Ascending aorta (tissue), 2 donors: ENCODE data around the gene RTL3. TPM values are rescaled to one million over a fixed set of nuclear protein-coding genes. Genes with fewer than 3 reads are reported as not detected.

Experiments
- DNase-seq, 2 donors: peaks; one replicate each; pipeline ENCODE4 v3.0.0-alpha.2; 2019; ENCODE audit warnings: low spot score in 2 of 2
- H3K27ac ChIP-seq, 2 donors: fragments of 200-600 bp; sonication (generic); one replicate each; pipeline ENCODE4 v1.5.1; 2016 to 2017; ENCODE audit warnings: mild to moderate bottlenecking in 1 of 2
- H3K27me3 ChIP-seq: fragments of 200-600 bp; sonication (generic); one replicate; pipeline ENCODE4 v1.5.1; 2017
- H3K36me3 ChIP-seq, 2 donors: fragments of 200-600 bp; sonication (generic); one replicate each; pipeline ENCODE4 v1.5.1; 2016
- H3K4me1 ChIP-seq, 2 donors: fragments of 200-600 bp; sonication (generic); one replicate each; pipeline ENCODE4 v1.5.1; 2016 to 2017; ENCODE audit warnings: mild to moderate bottlenecking in 1 of 2
- H3K4me3 ChIP-seq, 2 donors: fragments of 200-600 bp; sonication (generic); one replicate each; pipeline ENCODE4 v1.5.1; 2016 to 2017; ENCODE audit warnings: mild to moderate bottlenecking in 1 of 2
- H3K9me3 ChIP-seq, 2 donors: fragments of 200-600 bp; sonication (generic); one replicate each; pipeline ENCODE4 v1.5.1; 2016
- intact Hi-C: fragments of 100-400 bp; cut with DNase I; formaldehyde crosslinking; loops from one replicate; pipeline ENCODE4 v1.15.1; 2023
- total RNA-seq: library from RNA; depleted of rRNA; stranded (reverse); fragments of >200 nt; gene quantifications from one replicate; pipeline ENCODE4 v1.1.0, GENCODE V29; 2016
- TF ChIP-seq, protein P1 (sequence below), 3 experiments: fragments of 200-600 bp in 2 of 3; fragments of 450-650 bp in 1 of 3; sonication (generic) in 2 of 3; IDR thresholded peaks; one replicate each; pipeline ENCODE4 v1.5.1; 2016 to 2019; ENCODE audit warnings: antibody characterized with exemption in 3 of 3, mild to moderate bottlenecking in 1 of 3, moderate library complexity in 1 of 3

RTL3 gene
- total RNA-seq, 1 donor from 2014 or later = not detected

DNA sequence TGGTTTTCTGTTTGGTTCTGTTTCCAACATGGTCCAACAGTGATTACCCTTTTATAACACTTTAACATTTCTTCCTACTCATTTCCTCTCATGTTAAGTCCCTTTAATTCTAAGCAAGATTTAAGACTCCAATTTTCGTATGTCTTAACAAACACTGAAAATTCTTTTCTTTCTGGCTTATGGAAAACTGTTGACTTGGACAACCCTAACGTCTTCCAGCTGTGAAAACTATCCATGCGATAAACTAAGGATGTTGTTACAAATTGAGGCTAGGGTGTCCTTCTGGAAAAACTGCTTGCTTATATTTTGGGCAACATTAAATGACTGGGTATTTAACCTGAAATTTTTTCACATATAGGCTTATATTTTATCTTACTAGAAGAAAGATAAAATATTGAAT lies 33.9 kb upstream of the RTL3 start:
- TF ChIP-seq, protein P1, sequence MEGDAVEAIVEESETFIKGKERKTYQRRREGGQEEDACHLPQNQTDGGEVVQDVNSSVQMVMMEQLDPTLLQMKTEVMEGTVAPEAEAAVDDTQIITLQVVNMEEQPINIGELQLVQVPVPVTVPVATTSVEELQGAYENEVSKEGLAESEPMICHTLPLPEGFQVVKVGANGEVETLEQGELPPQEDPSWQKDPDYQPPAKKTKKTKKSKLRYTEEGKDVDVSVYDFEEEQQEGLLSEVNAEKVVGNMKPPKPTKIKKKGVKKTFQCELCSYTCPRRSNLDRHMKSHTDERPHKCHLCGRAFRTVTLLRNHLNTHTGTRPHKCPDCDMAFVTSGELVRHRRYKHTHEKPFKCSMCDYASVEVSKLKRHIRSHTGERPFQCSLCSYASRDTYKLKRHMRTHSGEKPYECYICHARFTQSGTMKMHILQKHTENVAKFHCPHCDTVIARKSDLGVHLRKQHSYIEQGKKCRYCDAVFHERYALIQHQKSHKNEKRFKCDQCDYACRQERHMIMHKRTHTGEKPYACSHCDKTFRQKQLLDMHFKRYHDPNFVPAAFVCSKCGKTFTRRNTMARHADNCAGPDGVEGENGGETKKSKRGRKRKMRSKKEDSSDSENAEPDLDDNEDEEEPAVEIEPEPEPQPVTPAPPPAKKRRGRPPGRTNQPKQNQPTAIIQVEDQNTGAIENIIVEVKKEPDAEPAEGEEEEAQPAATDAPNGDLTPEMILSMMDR (IDR thresholded peaks at IDR 0.05) = no peak
- Histone ChIP-seq H3K27ac (no peak overlapping the region), H3K4me1 (no peaks in the 10 kb centered on the region), H3K36me3 (no peaks in the 10 kb centered on the region), H3K9me3 (no peaks in the 10 kb centered on the region), H3K27me3 (no peaks in the 10 kb centered on the region), H3K4me3 (no peak overlapping the region)
- intact Hi-C loops = no loop called here
- DNase-seq = no peak

DNA sequence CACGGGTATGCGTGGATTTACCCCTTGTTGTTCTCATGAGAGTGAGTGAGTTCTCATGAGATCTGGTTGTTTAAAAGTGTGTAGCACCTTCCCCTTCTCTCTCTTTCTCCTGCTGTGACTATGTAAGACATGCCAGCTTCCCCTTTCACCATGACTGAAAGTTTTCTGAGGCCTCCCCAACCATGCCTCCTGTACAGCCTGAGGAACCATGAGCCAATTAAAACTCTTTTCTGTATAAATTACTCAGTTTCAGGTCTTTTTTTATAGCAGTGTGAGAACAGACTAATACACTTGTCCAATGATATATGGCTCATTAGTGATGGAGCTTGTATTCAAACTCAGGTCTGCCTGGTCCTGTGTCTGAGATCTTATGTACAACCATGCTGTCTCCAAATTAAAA lies 28.5 kb upstream of the RTL3 start:
- TF ChIP-seq, protein P1 (IDR thresholded peaks at IDR 0.05) = no peak
- no peak for DNase-seq

DNA sequence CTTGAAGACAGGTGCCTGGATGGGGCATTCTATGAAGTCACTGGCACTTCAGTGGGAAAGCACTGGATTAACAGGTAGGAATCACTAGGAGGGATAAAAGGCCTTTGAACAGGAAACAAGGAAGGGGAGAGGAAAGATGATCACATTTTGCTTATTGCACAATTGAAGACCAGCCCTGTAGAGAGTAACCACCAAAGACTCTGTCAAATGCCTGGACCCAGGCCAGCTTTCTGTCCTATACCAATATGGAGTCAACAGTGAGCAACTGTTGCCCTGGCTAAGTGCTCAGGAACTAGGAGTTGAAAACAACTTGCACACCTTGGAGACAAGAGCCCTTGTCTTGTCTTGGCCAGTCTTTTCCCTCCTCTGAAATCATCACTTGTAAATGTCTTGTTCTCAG lies 14.1 kb upstream of the RTL3 start:
- no peaks in the 10 kb centered on the region for H3K36me3 ChIP-seq
- H3K9me3 ChIP-seq = no peaks in the 10 kb centered on the region
- intact Hi-C loops = no loop called here
- TF ChIP-seq, protein P1 (IDR thresholded peaks at IDR 0.05) = no peak
- H3K4me3 ChIP-seq = no peak overlapping the region
- H3K27ac ChIP-seq = no peak overlapping the region
- H3K27me3 ChIP-seq = no peaks in the 10 kb centered on the region
- no peak for DNase-seq
- no peaks in the 10 kb centered on the region for H3K4me1 ChIP-seq

More for the DNA sequence above, 28.5 kb upstream of the RTL3 start:
- H3K9me3 ChIP-seq = no peaks in the 10 kb centered on the region
- H3K4me3 ChIP-seq = no peak overlapping the region
- no peak overlapping the region for H3K27ac ChIP-seq
- intact Hi-C loops = no loop called here
- no peaks in the 10 kb centered on the region for H3K4me1 ChIP-seq
- no peaks in the 10 kb centered on the region for H3K27me3 ChIP-seq
- no peaks in the 10 kb centered on the region for H3K36me3 ChIP-seq

GRCh38 chrX:78665342-78665741 lies 6.2 kb upstream of the RTL3 start:
- Histone ChIP-seq H3K27ac (no peak overlapping the region), H3K36me3 (no peaks in the 10 kb centered on the region), H3K4me3 (no peak overlapping the region), H3K9me3 (no peaks in the 10 kb centered on the region), H3K4me1 (no peaks in the 10 kb centered on the region), H3K27me3 (no peaks in the 10 kb centered on the region)
- TF ChIP-seq, protein P1 (IDR thresholded peaks at IDR 0.05) = no peak
- intact Hi-C loops = no loop called here
- no peak for DNase-seq

DNA sequence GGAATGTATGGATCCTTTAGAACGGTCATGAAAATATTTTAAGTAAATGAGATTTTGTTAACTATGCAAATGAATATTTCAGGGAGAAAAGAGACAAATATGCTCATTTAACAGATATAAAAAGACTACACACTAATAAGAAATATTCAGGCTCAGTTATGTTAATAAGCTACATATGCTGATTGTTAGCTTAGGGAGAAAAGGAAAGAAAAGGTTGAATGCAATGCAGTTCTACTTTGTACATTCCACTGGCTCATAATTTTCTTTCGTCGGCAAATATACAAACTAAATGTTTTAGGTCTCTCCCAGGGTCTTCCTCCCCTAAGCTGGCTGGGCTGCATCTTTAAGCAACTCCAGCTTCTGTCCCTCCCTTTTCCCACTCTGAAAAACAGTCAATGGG lies 2.7 kb upstream of the RTL3 start:
- H3K27ac ChIP-seq = no peak overlapping the region
- no peaks in the 10 kb centered on the region for H3K27me3 ChIP-seq
- H3K9me3 ChIP-seq = no peaks in the 10 kb centered on the region
- no peak overlapping the region for H3K4me3 ChIP-seq
- intact Hi-C loops = no loop called here
- H3K4me1 ChIP-seq = peaks cover 0 to 4% of the 10 kb centered on the region in 2 donors
- TF ChIP-seq, protein P1 (IDR thresholded peaks at IDR 0.05) = no peak
- H3K36me3 ChIP-seq = no peaks in the 10 kb centered on the region
- no peak for DNase-seq

DNA sequence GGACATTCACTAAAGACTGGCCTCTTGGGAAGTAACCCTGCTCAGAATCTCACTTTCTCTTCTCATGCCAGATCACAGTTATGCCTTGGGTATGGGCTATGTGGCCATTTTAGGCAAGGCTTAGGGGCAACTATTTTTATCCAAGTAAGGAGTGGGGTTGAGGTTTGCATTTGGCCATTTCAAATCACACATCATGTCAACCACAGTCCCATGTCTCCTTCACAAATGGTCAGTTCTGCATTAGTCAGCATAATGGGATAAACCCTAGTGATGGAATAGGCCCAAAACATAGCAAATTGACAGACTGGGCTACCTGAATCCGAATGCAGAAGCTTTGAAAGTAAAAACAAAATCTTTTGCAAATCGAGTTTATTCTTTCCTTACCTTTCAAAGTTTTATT lies 827 bp upstream of the RTL3 start:
- H3K36me3 ChIP-seq = no peaks in the 10 kb centered on the region
- no peaks in the 10 kb centered on the region for H3K27me3 ChIP-seq
- H3K4me1 ChIP-seq = peaks cover 0 to 4% of the 10 kb centered on the region in 2 donors
- DNase-seq = no peak
- H3K27ac ChIP-seq = peak overlapping the region; percentile 46 to 62
- H3K9me3 ChIP-seq = no peaks in the 10 kb centered on the region
- TF ChIP-seq, protein P1 (IDR thresholded peaks at IDR 0.05) = no peak
- intact Hi-C loops = no loop called here
- no peak overlapping the region for H3K4me3 ChIP-seq
